Stimulated activated CD8-positive, alpha-beta memory T cell treated with anti-CD3 and anti-CD28 coated beads, Interleukin-7, amount 100 ng/mL, for 1 hour (primary cell): ENCODE data around the gene CD276.
"Not testable (repeated sequence)": the region's sequence is repeated elsewhere in the genome, so short reads cannot be mapped to it uniquely, and the experiment has no call there.

Source experiments
- DNase-seq, 2 donors: peaks; one replicate each; pipeline ENCODE4 v3.0.0-alpha.2; 2020; ENCODE audit warnings: low read depth in 2 of 2

Gene CD276

GRCh38 chr15:73709686-73710085, 25.5 kb downstream of the CD276 start:
- no peak for DNase-seq

GRCh38 chr15:73710321-73710720, 26.1 kb downstream of the CD276 start:
- no peak for DNase-seq

- DNase-seq: no peak
Measured at GRCh38 chr15:73711526-73711925, 27.3 kb downstream of the CD276 start.

GRCh38 chr15:73712107-73712506, 27.9 kb downstream of the CD276 start:
- DNase-seq: no peak

GRCh38 chr15:73714695-73715301, 30.6 kb downstream of the CD276 start:
- DNase-seq: no peak

GRCh38 chr15:73715417-73715816, 31.2 kb downstream of the CD276 start:
- no peak for DNase-seq

- no peak for DNase-seq
Measured at GRCh38 chr15:73716417-73716816, 32.2 kb downstream of the CD276 start.

GRCh38 chr15:73717206-73717605, 33.0 kb downstream of the CD276 start:
- no peak for DNase-seq

GRCh38 chr15:73717802-73718201, 33.6 kb downstream of the CD276 start:
- DNase-seq: no peak

GRCh38 chr15:73718694-73719093, 34.5 kb downstream of the CD276 start:
- no peak for DNase-seq

- DNase-seq: no peak
Measured at GRCh38 chr15:73722425-73722824, 38.2 kb downstream of the CD276 start.

GRCh38 chr15:73723191-73723590, 39.0 kb downstream of the CD276 start:
- DNase-seq: no peak

GRCh38 chr15:73724212-73724611, 40.0 kb downstream of the CD276 start:
- DNase-seq: no peak

- DNase-seq: no peak
Measured at GRCh38 chr15:73727330-73727976, 43.3 kb downstream of the CD276 start.

GRCh38 chr15:73732051-73732450, 47.9 kb downstream of the CD276 start:
- DNase-seq: not testable (repeated sequence)

- no peak for DNase-seq
Measured at GRCh38 chr15:73732930-73733329, 48.7 kb downstream of the CD276 start.

GRCh38 chr15:73737535-73737934, 53.4 kb downstream of the CD276 start:
- no peak for DNase-seq

GRCh38 chr15:73740152-73741048, 56.2 kb downstream of the CD276 start:
- no peak for DNase-seq

GRCh38 chr15:73741321-73741836, 57.2 kb downstream of the CD276 start:
- DNase-seq: no peak

GRCh38 chr15:73744293-73744692, 60.1 kb downstream of the CD276 start:
- DNase-seq: no peak

GRCh38 chr15:73745073-73745472, 60.9 kb downstream of the CD276 start:
- no peak for DNase-seq

GRCh38 chr15:73746261-73746660, 62.1 kb downstream of the CD276 start:
- DNase-seq: no peak

- no peak for DNase-seq
Measured at GRCh38 chr15:73746883-73747282, 62.7 kb downstream of the CD276 start.
